Dermis blood vessel endothelial cell (primary cell): ENCODE measurements around the gene RASAL2. TPM values are rescaled to one million over a fixed set of nuclear protein-coding genes. Genes with fewer than 3 reads are reported as not detected.
"Not testable (repeated sequence)": the region's sequence is repeated elsewhere in the genome, so short reads cannot be mapped to it uniquely, and the experiment has no call there.

Source experiments
- DNase-seq: peaks from one replicate; pipeline ENCODE4 v3.0.0; 2010
- total RNA-seq: library from RNA; depleted of rRNA; stranded (reverse); fragments of >200 nt; gene quantifications from 2 replicates; pipeline ENCODE4 v1.2.3, GENCODE V29; 2014

The RASAL2 gene
- total RNA-seq, 1 donor from 2014 or later = 32.2 TPM

GRCh38 chr1:178291166-178291565 lies 197.3 kb downstream of the RASAL2 start:
- no peak for DNase-seq

- no peak for DNase-seq
These were observed 200.8 kb downstream of the RASAL2 start for GRCh38 chr1:178294654-178295053.

GRCh38 chr1:178300352-178300699 lies 206.4 kb downstream of the RASAL2 start:
- no peak for DNase-seq

GRCh38 chr1:178301141-178301540 lies 207.2 kb downstream of the RASAL2 start:
- no peak for DNase-seq

GRCh38 chr1:178307264-178307663 lies 213.4 kb downstream of the RASAL2 start:
- no peak for DNase-seq

- DNase-seq = no peak
These were observed 214.5 kb downstream of the RASAL2 start for GRCh38 chr1:178308438-178308837.

- DNase-seq = peak; percentile 78
These were observed 216.8 kb downstream of the RASAL2 start for GRCh38 chr1:178310685-178311105.

GRCh38 chr1:178311164-178311563 lies 217.3 kb downstream of the RASAL2 start:
- DNase-seq = no peak

GRCh38 chr1:178320280-178320982 lies 226.5 kb downstream of the RASAL2 start:
- not testable (repeated sequence) for DNase-seq

GRCh38 chr1:178323067-178323466 lies 229.2 kb downstream of the RASAL2 start:
- DNase-seq = no peak

GRCh38 chr1:178324003-178324402 lies 230.1 kb downstream of the RASAL2 start:
- no peak for DNase-seq

GRCh38 chr1:178328728-178329127 lies 234.8 kb downstream of the RASAL2 start:
- no peak for DNase-seq

- DNase-seq = no peak
These were observed 236.2 kb downstream of the RASAL2 start for GRCh38 chr1:178330153-178330552.

- DNase-seq = no peak
These were observed 237.1 kb downstream of the RASAL2 start for GRCh38 chr1:178330848-178331497.

- DNase-seq = no peak
These were observed 241.5 kb downstream of the RASAL2 start for GRCh38 chr1:178335426-178335825.

GRCh38 chr1:178337091-178337706 lies 243.3 kb downstream of the RASAL2 start:
- DNase-seq = no peak

GRCh38 chr1:178339834-178340233 lies 245.9 kb downstream of the RASAL2 start:
- no peak for DNase-seq

GRCh38 chr1:178341261-178341956 lies 247.5 kb downstream of the RASAL2 start:
- peak; percentile 93 for DNase-seq

- DNase-seq = no peak
These were observed 248.8 kb downstream of the RASAL2 start for GRCh38 chr1:178342745-178343144.

GRCh38 chr1:178344513-178345091 lies 250.7 kb downstream of the RASAL2 start:
- DNase-seq = peak; percentile 83

- DNase-seq = no peak
These were observed 251.3 kb downstream of the RASAL2 start for GRCh38 chr1:178345238-178345637.

- DNase-seq = no peak
These were observed 251.9 kb downstream of the RASAL2 start for GRCh38 chr1:178345807-178346206.

GRCh38 chr1:178349801-178350200 lies 255.9 kb downstream of the RASAL2 start:
- DNase-seq = no peak
